Activated B cell treated with CpG ODN at 0.5 μM for 24 hours (primary cell): ENCODE measurements around the gene NR3C2. TPM values are rescaled to one million over a fixed set of nuclear protein-coding genes. Genes with fewer than 3 reads are reported as not detected.

Experiments used
- ATAC-seq: fragments of 200-7000 bp; cut with Tn5 transposase; one replicate; pipeline ENCODE4 v1.10.0; 2021; ENCODE audit warnings: low read depth, mild to moderate bottlenecking, moderate library complexity
- CTCF ChIA-PET: fragments of 350-600 bp; sonication (Branson Sonifier 250); formaldehyde crosslinking; loops from one replicate; lab custom pipeline; 2021; ENCODE audit warnings: antibody characterized with exemption; lab: Charles Lee
- POLR2A ChIA-PET: fragments of 350-600 bp; sonication (Branson Sonifier 250); formaldehyde crosslinking; loops from one replicate; lab custom pipeline; 2021; ENCODE audit warnings: antibody characterized with exemption; lab: Charles Lee
- DNase-seq: peaks from one replicate; pipeline ENCODE4 v3.0.0; 2022
- H3K27ac Mint-ChIP-seq: one replicate; pipeline ENCODE4 v1.8.0; 2020; ENCODE audit warnings: mixed read lengths
- H3K27me3 Mint-ChIP-seq: one replicate; pipeline ENCODE4 v1.8.0; 2021; ENCODE audit warnings: mixed read lengths
- H3K36me3 Mint-ChIP-seq: one replicate; pipeline ENCODE4 v1.8.0; 2021; ENCODE audit warnings: low read depth, mixed read lengths
- H3K4me1 Mint-ChIP-seq: one replicate; pipeline ENCODE4 v1.8.0; 2021; ENCODE audit warnings: mixed read lengths
- H3K4me3 Mint-ChIP-seq: one replicate; pipeline ENCODE4 v1.8.0; 2020; ENCODE audit warnings: mild to moderate bottlenecking, mixed read lengths
- H3K9me3 Mint-ChIP-seq: one replicate; pipeline ENCODE4 v1.8.0; 2020; ENCODE audit warnings: mixed read lengths
- CTCF ChIP-seq: fragments of 200-600 bp; IDR thresholded peaks from one replicate; pipeline ENCODE4 v1.8.0; 2022; ENCODE audit warnings: antibody characterized with exemption, mild to moderate bottlenecking
- intact Hi-C: fragments of 100-400 bp; cut with micrococcal nuclease; formaldehyde crosslinking; loops from one replicate; pipeline ENCODE4 v1.15.1; 2024
- total RNA-seq: library from RNA; stranded (reverse); gene quantifications from 2 replicates; pipeline ENCODE4 v1.2.3, GENCODE V29; 2022

NR3C2 gene
- 3.9 and 4.5 TPM in 2 replicates for total RNA-seq

GRCh38 chr4:148441986-148442831 is at the start of gene NR3C2:
TSS of gene NR3C2 (minus strand) at chr4:148442414.
- Mint-ChIP-seq H3K27ac (peak within 1 kb of the TSS; percentile 97), H3K36me3 (peaks cover 5% of the 10 kb centered on the region), H3K27me3 (peaks cover 2% of the 10 kb centered on the region), H3K9me3 (no peaks in the 10 kb centered on the region), H3K4me3 (peak within 1 kb of the TSS; percentile 92), H3K4me1 (peaks cover 33% of the 10 kb centered on the region)
- no peak for TF ChIP-seq CTCF
- ChIA-PET POLR2A (interaction anchor here (0.6 to 2.4 kb wide), 11 partner anchors 9 to 837 kb away, joined by 3 to 12 read pairs (median 4); partner anchors contain the start of genes PRMT9 and TMEM184C), CTCF (no interaction called here)
- DNase-seq, result peak; percentile 81
- peak; percentile 83 for ATAC-seq
- intact Hi-C loops, result loop anchor here (1.0 to 5.0 kb wide), 4 partner anchors 385 to 1640 kb away; partner anchors contain the start of genes PRMT9 and TMEM184C

- POLR2A ChIA-PET, result no interaction called here
- intact Hi-C loops, result no loop called here
- Mint-ChIP-seq H3K4me1 (no peaks in the 10 kb centered on the region), H3K27me3 (peaks cover 2% of the 10 kb centered on the region), H3K27ac (no peak overlapping the region), H3K36me3 (no peaks in the 10 kb centered on the region), H3K4me3 (no peak overlapping the region), H3K9me3 (peaks cover 8% of the 10 kb centered on the region)
- ATAC-seq, result no peak
- CTCF ChIA-PET, result no interaction called here
- no peak for DNase-seq
- TF ChIP-seq CTCF, result no peak
These were observed 45.0 kb upstream of the NR3C2 start for GRCh38 chr4:148487181-148487580.

GRCh38 chr4:148481636-148482035 is 39.4 kb upstream of the NR3C2 start:
- ChIA-PET CTCF (no interaction called here), POLR2A (no interaction called here)
- Mint-ChIP-seq H3K4me1 (no peaks in the 10 kb centered on the region), H3K27ac (no peak overlapping the region), H3K36me3 (no peaks in the 10 kb centered on the region), H3K27me3 (peaks cover 2% of the 10 kb centered on the region), H3K4me3 (no peak overlapping the region), H3K9me3 (peaks cover 11% of the 10 kb centered on the region)
- intact Hi-C loops, result no loop called here
- no peak for TF ChIP-seq CTCF
- ATAC-seq (no peak), DNase-seq (no peak)

GRCh38 chr4:148477276-148477675 is 35.1 kb upstream of the NR3C2 start:
- CTCF ChIA-PET, result no interaction called here
- no peak overlapping the region for H3K4me3 Mint-ChIP-seq
- no peaks in the 10 kb centered on the region for H3K4me1 Mint-ChIP-seq
- TF ChIP-seq CTCF, result no peak
- H3K27me3 Mint-ChIP-seq, result no peaks in the 10 kb centered on the region
- H3K27ac Mint-ChIP-seq, result no peak overlapping the region
- peaks cover 2% of the 10 kb centered on the region for H3K36me3 Mint-ChIP-seq
- intact Hi-C loops, result no loop called here
- POLR2A ChIA-PET, result no interaction called here
- no peak for DNase-seq
- ATAC-seq, result no peak
- peaks cover 16% of the 10 kb centered on the region for H3K9me3 Mint-ChIP-seq

GRCh38 chr4:148469938-148470337 is 27.7 kb upstream of the NR3C2 start:
- ATAC-seq (no peak), DNase-seq (no peak)
- POLR2A ChIA-PET, result no interaction called here
- Mint-ChIP-seq H3K36me3 (no peaks in the 10 kb centered on the region), H3K27ac (no peak overlapping the region), H3K4me1 (no peaks in the 10 kb centered on the region), H3K27me3 (peaks cover 2% of the 10 kb centered on the region), H3K9me3 (peaks cover 5% of the 10 kb centered on the region), H3K4me3 (no peak overlapping the region)
- intact Hi-C loops, result no loop called here
- CTCF ChIA-PET, result no interaction called here
- TF ChIP-seq CTCF, result no peak
